ENCODE measurements around the gene TTC19.

DNA sequence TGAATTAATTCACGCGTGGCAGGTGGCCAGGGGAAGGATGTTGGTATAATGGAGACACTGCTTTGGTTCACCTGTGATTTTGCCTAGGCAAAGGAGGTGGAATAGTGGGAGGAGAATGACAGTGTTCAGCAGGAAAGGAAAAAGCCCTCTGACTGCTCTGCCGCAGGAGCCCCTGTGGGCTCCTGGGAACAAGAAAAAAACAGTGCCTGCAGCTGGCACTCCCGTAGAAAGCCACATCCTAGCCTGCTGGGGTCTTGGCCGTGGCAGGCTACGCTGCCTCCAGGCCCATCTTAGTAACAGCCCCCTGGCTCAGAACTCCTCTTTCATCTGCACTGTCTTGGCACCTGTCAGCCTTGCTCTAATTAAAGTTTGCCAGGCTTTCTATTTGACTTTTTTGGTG, 34.1 kb upstream of the TTC19 start:
- TF ChIP-seq, protein P1, sequence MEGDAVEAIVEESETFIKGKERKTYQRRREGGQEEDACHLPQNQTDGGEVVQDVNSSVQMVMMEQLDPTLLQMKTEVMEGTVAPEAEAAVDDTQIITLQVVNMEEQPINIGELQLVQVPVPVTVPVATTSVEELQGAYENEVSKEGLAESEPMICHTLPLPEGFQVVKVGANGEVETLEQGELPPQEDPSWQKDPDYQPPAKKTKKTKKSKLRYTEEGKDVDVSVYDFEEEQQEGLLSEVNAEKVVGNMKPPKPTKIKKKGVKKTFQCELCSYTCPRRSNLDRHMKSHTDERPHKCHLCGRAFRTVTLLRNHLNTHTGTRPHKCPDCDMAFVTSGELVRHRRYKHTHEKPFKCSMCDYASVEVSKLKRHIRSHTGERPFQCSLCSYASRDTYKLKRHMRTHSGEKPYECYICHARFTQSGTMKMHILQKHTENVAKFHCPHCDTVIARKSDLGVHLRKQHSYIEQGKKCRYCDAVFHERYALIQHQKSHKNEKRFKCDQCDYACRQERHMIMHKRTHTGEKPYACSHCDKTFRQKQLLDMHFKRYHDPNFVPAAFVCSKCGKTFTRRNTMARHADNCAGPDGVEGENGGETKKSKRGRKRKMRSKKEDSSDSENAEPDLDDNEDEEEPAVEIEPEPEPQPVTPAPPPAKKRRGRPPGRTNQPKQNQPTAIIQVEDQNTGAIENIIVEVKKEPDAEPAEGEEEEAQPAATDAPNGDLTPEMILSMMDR (IDR thresholded peaks at IDR 0.05) = no peak
- no peak for TF ChIP-seq POLR2A (IDR thresholded peaks at IDR 0.05)

Measured in adrenal gland (tissue), 5 donors.